Gastroesophageal sphincter (tissue), 3 donors: ENCODE results near the gene TM9SF1.

ENCODE experiments used
- POLR2A ChIP-seq, 2 donors: fragments of 450-650 bp; IDR thresholded peaks; one replicate each; pipeline ENCODE4 v1.6.1; 2017; ENCODE audit warnings: antibody characterized with exemption in 2 of 2, mild to moderate bottlenecking in 2 of 2, moderate library complexity in 1 of 2
- POLR2AphosphoS5 ChIP-seq: sonication (generic); formaldehyde crosslinking; IDR thresholded peaks from one replicate; pipeline ENCODE4 v1.6.1; 2017; ENCODE audit warnings: antibody characterized with exemption
- TF ChIP-seq, protein P1 (sequence below), 4 experiments: fragments of 200-600 bp in 2 of 4; fragments of 450-650 bp in 2 of 4; sonication (generic) in 1 of 4; IDR thresholded peaks; one replicate each; pipeline ENCODE4 v1.5.1; 2017 to 2019; ENCODE audit warnings: antibody characterized with exemption in 4 of 4, mild to moderate bottlenecking in 2 of 4, moderate library complexity in 2 of 4

DNA sequence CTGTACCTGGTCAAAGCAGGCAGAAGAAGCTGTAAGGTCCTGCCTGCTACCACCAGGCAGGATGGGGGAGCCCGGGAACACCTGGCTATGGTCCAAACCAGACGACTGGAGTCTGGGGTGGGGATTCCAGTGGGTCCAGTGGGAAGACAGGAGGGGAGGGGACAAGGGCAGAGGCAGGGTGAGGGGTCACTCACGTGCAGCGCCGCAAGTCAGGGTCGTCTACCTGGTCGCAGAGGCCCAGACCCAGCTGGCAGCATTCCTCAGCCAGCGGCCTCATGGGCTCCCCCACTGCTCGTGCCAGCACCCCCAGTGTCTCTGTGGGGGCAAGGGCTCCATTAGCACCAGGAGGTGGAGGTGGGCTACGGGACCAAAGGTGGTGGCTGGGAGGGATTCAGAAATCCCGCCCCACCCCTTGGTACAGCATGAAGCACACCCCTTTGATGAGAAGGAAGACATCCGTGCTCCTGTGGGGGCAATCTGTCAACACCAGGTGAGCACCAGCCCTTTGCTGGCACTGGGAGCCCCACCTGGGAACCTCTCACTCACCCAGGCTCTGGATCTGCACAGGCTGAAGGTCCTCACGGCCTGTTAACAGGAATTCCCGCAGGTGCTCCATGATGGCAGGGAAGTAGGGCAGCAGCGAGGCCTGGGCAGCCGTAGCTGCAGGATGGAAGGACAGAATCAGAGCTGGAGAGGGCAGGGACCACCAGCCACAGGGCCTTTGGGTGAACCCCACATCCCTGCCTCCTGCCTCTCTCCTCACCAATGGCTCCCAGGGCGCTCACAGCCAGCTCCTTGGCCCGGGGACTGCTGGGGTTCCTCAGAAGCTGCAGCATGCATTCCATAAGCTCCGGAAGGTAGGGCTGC is 10.9 kb downstream of the TM9SF1 start:
- TF ChIP-seq, protein P1, sequence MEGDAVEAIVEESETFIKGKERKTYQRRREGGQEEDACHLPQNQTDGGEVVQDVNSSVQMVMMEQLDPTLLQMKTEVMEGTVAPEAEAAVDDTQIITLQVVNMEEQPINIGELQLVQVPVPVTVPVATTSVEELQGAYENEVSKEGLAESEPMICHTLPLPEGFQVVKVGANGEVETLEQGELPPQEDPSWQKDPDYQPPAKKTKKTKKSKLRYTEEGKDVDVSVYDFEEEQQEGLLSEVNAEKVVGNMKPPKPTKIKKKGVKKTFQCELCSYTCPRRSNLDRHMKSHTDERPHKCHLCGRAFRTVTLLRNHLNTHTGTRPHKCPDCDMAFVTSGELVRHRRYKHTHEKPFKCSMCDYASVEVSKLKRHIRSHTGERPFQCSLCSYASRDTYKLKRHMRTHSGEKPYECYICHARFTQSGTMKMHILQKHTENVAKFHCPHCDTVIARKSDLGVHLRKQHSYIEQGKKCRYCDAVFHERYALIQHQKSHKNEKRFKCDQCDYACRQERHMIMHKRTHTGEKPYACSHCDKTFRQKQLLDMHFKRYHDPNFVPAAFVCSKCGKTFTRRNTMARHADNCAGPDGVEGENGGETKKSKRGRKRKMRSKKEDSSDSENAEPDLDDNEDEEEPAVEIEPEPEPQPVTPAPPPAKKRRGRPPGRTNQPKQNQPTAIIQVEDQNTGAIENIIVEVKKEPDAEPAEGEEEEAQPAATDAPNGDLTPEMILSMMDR (IDR thresholded peaks at IDR 0.05): no peak
- TF ChIP-seq POLR2AphosphoS5 (no peak), POLR2A (IDR thresholded peaks at IDR 0.05) (no peak)
